Ramos (cell line): ENCODE measurements around the gene FGFRL1.

Experiments used
- in situ Hi-C: fragments of 300-500 bp; cut with MboI; formaldehyde crosslinking; loops from one replicate; pipeline ENCODE4 v1.14.3; 2022; ENCODE audit warnings: low sequenced_read_pairs; ENCODE audit not compliant: unreplicated experiment

The FGFRL1 gene

DNA sequence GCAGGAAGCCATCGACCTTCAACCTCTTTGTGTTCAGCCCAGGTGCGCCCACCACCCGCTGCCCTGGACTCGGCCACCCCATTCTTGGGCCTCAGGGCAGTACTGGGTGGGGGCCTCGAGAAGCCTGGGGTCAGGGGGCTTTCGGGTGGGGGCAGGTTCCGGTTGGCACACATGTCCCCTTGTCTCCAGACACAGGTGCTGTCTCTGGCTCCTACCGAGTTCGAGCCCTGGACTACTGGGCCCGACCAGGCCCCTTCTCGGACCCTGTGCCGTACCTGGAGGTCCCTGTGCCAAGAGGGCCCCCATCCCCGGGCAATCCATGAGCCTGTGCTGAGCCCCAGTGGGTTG, 7.4 kb upstream of the FGFRL1 start:
- in situ Hi-C loops, result no loop called here

DNA sequence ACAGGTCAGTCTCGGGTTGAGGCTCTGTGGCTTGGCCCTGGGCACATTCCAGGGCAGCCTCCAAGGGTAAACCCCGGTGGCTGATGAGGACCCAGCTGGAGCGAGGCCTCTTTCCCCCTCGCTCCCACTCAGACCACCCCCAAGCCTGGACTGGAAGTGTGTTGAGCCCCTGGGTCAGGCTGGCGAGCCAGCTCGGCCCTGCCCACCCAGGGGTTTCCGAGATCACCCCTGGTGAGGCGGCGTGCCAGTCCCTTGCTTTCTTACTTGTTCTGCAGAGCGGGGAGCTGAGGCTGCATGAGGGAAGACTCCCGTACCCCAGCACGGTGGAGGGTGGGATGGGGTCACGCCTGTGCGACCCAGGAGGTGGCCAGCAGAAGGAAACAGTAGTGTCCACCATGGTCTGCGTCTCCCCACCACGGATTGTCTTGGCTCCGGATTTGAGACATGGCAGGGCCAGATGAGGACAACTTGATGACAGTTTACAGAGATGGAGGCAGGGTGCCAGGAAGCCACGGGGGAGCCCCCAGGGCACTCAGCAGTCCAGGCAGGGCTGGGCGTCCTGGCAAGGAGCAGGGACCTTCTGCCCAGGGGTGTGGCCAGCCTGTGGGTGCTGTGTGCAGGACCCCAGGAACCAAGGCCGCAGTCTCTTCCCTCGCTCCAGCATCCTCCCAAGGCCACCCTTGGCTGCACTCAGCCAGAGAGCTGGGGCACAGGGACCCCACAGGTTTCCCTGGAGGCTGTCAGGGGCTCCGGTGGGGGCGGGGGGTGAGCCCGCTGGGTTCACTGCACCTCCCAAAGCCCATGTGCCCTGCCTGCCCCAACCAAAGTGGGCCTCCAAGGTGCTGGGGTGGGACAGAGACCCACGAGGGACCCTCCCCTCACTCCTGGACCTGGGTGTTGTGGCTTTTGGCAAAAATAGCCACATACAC, 6.6 kb upstream of the FGFRL1 start:
- in situ Hi-C loops, result no loop called here

DNA sequence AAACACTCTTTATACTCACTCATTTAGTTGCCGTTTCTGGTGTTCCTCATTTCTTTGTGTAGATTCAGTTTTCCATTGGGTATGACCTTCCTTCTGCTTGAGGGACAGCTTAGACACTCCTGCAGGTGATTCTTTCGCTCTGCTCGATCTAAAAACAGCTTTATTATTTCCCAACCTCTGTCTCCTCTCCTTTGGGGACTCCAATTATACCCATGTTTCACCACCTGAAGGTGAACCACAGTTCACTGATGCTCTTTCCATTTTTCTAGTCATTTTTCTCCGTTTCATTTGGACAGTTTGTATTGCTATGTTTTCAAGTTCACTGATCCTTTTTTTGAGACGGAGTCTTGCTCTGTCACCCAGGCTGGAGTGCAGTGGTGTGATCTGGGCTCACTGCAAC, 4.6 kb upstream of the FGFRL1 start:
- in situ Hi-C loops, result no loop called here

DNA sequence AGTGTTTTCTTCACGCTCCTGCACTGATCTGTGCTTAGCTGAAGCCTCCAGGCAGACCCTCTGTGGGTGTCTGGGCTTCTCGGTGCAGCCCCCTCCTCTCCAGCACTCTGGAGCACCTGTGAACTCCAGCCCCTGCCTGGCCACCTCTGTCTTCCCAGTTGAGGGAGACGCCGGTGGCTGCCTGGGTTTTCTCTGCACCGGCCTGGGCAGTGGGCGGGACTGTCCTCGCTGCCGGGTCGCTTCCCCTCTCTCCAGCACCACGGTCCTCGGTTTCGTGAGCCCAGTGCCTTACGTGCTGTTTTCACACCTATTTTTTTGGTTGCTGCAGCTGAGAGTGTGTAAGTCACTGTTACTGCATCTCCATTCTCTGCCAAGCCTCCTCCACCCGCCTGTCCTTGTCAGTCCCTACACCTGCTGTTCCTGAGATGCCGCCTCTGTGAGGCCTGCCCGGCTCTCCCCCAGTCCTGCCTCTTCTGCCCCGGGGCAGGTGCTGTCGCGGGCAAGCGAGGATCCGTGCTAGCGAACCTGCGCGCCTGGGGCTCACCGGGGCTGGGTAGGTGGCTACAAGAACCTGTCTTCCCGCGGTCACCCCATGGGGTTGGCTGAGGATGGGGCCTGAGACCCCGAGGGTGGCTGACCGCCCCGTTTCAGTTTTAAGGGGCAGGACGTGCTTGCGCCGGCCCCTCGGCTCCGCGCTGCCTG, 2.4 kb upstream of the FGFRL1 start:
- in situ Hi-C loops, result no loop called here

DNA sequence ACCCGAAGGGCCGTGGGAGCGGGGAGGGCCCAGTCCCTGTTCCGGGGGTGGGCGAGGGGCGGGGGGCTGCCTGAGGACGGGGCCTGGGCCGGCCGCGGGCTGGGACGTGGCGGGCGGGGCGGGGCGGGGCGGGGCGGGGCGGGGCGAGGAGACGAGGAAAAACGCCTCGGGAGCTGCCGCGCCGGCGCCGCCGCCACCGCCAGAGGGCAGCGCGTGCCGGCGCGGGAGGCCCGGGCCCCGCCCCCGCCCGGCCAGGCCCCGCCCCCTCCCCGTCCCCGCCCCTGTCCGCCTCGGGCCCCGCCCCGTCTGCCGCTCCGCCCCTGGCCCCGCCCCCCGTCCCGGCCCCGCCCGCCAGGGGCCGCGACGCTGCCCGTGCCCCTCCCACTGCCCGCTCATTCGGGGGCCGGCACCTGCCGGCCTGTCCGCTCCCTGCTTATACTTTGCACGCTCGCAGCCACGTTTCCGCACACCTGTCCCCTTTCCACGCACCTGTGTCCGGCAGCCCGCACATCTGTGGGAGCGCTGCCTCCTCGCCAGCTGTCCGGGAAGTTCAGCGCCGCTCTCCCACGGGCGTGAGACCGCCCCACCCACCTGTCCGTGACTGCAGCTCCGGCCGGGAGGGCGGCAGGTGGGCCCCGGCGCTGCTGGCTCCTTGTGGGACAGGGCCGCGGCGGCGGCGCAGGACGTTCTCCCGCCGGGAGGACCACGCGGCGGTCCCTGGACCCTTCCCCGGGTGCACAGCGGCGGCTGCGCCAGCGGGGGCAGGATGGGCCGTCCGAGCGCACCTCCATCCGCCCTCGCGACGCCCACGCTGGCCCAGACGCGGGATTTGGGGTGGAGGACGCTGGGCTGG, 1.7 kb upstream of the FGFRL1 start:
- in situ Hi-C loops, result no loop called here

DNA sequence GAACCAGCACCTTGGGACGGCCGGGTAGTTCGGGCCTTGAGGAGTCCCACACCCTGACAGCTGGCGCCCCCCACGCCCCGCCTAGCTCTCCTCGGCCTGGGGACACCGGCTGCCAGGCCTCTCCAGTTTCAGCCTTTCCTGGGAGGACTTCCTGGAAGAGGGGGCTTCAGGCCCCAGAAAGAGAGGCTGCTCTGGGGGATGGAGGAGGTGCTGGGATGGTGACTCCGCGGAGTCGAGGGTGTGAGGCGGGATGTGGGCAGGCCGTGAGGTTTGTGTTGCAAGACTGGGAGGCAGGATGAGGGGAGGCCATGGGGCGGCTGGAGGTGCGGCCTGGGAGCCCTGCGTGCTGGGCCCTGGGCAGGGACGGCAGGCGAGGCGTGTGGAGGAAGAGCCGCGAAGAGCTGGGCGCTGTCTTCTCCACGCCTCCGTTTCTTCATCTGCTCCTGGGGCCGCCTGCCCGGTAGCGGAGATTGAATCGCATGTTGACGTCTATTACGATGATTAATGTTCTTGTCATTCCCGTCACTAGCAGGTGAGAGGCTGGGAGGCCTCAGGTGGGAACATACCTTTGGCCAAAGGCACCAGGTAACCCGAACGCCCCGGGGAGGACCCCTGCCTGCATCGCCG, 918 bp upstream of the FGFRL1 start:
- in situ Hi-C loops, result no loop called here

DNA sequence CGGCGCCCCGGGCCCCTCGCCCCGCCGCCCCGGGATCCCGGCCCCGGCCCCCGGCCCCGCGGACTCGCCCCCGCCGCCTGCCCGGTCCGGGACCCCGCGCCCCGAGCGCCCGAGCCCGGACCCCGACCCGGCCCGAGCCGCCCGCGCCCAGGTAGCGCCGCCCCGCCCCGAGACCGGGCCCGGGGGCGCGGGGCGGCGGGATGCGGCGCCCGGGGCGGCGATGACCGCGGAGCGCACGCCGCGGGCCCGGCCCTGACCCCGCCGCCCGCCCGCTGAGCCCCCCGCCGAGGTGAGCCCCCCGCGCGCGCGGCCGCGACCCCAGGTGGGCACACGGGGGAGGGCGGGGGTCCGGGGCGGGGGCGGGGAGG, 224 bp downstream of the FGFRL1 start:
- in situ Hi-C loops, result no loop called here

DNA sequence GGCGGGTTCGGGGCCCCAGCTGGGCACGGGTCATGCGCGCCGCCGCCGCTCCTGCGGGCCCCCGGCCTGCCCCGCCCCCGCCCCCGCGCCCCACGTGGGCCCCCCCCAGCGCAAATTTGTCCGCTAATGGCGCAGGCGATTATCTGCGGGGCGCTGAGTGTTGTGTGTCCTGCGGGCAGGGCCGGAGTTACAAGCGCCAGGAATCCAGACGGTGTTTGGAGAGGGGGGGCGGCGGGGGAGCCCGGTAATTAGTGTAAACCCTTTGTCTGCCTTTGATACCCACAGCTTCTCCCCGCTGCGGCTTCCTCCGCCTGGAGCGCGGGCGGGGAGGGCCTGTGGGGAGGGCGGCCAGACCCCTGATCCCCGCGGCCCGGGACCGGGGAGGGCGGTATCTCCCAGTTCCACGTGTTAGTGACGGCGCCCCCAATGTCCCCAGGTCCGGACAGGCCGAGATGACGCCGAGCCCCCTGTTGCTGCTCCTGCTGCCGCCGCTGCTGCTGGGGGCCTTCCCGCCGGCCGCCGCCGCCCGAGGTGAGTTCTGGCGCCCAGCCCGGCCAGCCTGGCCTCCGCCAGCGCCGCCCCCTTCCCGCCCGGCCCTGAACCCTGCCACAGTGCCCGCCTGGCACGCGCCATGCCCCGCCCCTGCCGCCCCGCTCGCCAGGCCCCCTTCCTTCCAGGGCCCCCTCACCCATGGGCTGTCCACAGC, 761 bp downstream of the FGFRL1 start:
- in situ Hi-C loops, result no loop called here

DNA sequence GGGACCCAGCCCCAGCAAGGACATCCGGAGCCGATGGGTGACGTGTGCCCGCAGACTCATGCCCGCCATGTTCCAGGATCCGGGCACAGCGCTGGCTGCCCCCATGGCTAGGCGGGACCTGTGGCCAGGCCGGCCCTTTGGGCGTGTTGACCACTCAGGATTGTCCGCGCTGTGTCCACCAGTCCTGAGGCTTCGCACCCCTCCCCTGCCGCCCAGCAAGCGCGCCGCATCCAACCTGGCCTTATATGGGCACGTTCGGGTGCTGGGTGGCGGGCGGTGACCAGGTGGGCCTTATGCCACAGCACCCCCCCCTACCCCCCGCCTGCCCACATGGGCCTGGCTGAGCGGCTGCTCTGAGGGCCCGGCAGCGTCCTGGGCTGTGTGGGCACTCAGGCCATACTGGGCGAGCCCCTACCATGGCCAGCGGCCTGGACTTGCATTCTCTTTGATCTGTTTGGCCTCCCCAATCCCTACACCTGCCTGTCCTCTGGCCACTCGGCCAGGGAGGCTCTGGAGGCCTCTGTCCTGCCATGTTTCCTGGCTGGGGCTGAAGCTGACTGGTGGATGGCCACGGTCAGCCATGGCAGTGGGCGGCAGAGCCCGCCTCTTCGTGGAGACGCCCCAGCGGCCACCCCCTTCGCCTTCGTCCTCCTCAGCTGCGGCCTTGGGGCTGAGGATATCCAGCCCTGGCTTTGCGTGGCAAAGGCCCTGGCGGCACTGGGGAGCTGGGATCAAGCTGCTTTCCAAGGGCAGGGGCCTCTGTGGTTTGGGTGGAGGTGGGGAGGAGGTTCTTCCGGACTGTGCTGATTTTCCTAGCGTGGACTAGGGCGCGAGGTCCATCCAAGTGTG, 2.0 kb downstream of the FGFRL1 start:
- in situ Hi-C loops, result no loop called here

DNA sequence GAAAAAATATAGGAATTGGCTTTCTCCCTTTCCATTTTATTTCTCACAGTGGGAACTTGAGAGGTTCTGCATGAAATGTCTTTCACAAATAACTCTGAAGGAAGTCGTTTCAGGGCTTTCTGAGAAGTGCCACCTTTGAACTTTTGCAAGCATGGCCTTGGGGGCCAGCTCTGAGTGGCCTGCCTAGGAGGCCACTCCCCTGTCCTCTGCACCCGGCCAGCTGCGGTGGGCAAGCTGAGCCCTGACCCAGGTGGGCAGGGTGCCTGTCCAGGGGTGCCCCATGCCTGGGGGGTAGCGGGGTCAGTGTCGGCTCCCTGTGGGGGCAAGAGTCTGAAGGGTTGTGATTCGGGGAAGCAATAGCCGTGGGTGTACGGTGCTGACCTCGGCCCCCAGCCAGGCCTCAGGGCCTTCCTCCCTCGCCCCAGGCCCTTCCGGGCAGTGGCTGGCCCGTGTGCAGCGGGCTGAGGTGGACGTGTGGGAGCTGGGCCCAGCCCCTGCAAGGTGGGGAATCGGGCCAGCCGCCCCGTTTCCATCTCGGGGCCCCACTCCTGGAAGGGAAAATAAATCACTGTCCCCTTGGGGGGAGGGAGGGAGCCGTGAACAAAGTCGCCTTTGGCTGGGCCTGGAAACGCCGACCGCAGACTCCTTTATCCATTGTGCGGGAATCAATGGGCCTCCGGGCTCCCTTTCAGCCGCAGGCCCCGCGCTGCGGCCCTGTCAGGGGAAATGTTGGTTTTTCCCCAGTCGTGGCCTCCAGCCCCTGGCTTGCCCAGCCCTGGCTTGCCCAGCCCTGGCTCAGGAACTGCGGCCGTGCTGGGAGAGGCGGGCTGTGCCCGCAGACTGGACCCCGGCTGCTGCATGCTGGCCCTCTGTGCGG, 3.1 kb downstream of the FGFRL1 start:
- in situ Hi-C loops, result no loop called here

DNA sequence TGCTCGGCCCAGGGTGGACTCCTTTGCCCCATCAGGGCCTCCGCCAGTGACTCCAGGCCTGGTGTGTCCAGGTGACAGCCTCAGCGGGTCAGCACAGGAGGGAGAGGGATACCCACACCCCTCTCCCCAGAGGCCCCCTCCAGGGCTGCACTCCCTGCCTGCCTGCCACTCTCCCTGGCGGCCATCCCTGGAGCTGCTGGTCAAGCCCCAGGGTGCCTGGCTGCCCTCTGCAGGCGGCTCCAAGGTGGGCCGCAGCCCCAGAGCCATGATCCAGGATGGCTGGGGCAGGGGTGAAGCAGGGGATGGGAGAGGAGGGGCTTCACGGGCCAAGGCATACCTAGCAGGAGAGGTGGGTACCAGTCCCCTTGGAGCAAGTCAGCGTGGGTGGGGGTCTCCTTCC, 3.8 kb downstream of the FGFRL1 start:
- in situ Hi-C loops, result no loop called here

DNA sequence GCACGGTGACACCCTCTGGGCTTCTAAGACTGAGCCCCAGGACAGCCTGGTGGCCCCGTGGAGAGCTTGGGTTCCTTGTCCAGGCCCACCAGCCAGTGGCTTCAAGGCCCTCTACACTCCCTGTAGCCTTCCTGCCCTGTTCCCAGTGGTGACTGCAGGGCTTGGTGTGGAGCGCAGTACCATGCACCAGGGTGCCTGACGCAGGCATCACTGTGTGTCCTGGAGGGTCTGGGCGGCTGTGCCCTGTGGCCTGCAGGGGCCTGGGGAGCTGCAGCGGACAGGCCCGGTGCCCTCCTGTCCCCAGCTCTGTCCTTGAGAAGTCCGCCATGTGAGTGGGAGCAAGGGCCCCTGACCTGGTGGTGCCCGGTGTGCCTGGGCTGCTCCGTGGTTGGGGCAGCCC, 4.3 kb downstream of the FGFRL1 start:
- in situ Hi-C loops, result no loop called here

DNA sequence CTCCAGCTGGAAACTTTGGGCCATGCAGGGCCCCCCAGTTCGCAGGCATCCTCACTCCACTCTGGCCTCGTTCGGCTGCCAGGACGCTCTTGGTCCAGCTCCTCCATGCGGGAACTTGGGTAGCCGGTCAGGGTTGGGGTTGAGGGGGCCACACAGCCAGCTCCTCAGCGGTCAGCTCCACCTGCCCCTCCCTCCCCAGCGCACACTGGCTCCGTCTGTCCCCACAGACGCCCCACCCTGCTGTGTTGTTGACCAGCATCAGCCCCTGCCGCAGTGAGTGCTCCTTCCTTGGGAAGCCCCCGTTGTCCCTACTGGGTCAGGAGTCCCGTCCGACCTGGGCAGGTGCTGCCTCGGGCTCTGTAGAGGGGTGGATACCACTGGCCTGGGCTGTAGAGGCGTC, 5.8 kb downstream of the FGFRL1 start:
- in situ Hi-C loops, result no loop called here

DNA sequence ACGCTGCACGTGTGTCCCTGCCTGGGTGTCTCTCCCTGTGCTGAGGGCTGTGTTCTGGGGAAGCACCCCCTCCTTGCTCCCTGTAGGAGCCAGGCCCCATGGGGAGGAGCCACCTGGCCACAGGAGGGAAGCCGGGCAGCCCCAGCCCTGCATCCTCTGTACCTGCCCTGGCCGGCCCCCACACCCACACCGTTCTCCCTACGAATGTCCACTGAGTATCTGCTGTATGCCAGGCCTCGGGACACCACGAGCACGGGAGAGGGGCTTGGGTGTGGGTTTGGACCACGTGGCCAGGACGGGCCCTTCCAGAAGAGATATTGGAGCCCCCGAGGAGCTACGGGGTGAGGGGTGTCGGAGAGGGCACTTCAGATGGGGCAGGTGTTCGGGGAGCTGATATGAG, 6.3 kb downstream of the FGFRL1 start:
- in situ Hi-C loops, result no loop called here

DNA sequence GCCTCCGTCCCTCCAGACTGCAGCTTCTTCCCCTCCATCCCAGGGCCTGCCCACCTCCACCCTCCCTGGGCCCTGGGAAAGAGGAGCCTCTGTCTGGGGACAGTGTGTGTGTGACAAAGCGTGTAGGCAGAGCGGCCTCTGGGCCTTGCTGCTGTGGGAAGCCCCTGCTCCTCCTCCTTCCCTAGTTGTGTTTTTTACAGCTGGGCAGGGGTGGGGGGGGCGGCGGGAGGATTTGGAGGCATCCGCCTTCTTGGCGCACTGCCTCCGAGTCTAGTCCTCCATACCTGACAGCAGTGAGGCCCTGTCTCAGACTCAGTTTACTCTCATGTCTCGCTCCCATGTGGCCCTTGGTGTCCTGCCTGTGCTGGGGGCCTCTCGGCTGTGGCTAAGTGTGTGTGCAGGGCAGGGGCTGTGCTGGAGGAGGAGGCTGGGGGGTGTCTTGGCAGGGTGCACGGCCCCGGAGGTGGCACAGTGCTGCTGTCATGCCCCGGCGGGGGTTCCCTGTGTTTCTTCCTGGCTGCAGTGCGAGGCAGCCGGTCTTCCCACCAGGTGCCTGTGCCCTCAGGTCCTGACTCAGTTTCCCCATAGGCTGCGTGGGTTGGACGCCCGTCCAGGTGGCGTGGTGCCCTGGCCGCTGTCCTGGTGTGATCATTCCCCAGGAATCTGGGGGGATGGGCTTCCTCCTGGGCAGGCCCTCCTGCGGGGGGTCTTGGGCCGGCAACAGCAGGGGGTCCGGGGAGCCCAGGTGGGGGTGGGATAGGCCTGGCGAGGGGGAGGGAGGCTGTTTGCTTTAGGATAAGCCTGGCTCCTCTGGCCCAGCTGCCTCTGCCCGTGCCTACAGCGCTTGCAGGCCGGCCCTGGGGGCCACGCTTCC, 7.0 kb downstream of the FGFRL1 start:
- in situ Hi-C loops, result no loop called here

DNA sequence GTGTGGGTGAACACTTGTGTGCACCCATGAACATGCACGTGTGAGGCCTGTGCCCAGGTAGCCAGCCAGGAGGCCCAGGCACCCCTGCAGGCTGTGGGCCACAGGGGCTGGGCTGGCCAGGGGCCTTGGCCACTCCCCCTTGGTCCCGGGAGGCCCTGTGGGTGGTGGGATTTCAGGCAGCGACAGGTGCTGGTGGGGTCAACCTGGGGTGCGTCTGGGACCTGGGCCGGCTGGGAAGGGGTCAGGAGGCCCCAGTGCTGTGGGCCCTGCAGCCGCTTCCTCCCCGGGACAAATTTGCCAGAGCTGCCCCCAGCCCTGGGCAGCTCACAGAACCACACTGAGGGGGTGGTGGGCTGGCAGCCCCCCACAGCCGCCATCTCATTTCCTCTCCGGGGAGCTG, 7.9 kb downstream of the FGFRL1 start:
- in situ Hi-C loops, result no loop called here
